Measurements from ENCODE around the gene LRBA. TPM values are rescaled to one million over a fixed set of nuclear protein-coding genes. Genes with fewer than 3 reads are reported as not detected.
A peak's percentile ranks its signal among the peaks of the same experiment; 100 is the strongest.
"Not testable (repeated sequence)": the region's sequence is repeated elsewhere in the genome, so short reads cannot be mapped to it uniquely, and the experiment has no call there.

The LRBA gene, protein sequence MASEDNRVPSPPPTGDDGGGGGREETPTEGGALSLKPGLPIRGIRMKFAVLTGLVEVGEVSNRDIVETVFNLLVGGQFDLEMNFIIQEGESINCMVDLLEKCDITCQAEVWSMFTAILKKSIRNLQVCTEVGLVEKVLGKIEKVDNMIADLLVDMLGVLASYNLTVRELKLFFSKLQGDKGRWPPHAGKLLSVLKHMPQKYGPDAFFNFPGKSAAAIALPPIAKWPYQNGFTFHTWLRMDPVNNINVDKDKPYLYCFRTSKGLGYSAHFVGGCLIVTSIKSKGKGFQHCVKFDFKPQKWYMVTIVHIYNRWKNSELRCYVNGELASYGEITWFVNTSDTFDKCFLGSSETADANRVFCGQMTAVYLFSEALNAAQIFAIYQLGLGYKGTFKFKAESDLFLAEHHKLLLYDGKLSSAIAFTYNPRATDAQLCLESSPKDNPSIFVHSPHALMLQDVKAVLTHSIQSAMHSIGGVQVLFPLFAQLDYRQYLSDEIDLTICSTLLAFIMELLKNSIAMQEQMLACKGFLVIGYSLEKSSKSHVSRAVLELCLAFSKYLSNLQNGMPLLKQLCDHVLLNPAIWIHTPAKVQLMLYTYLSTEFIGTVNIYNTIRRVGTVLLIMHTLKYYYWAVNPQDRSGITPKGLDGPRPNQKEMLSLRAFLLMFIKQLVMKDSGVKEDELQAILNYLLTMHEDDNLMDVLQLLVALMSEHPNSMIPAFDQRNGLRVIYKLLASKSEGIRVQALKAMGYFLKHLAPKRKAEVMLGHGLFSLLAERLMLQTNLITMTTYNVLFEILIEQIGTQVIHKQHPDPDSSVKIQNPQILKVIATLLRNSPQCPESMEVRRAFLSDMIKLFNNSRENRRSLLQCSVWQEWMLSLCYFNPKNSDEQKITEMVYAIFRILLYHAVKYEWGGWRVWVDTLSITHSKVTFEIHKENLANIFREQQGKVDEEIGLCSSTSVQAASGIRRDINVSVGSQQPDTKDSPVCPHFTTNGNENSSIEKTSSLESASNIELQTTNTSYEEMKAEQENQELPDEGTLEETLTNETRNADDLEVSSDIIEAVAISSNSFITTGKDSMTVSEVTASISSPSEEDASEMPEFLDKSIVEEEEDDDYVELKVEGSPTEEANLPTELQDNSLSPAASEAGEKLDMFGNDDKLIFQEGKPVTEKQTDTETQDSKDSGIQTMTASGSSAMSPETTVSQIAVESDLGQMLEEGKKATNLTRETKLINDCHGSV (N-terminal part only)
- total RNA-seq (10 to 100 TPM; 27.5 to 49.2 (median 31.1) TPM), polyA plus RNA-seq (10 to 100 TPM in 1 of 2 donors, 1 to 10 TPM in 1; 9.7 to 17.2 TPM)
- long read RNA-seq, donor 1, partial matches to known transcripts, result 7 of 12 reads
- long read RNA-seq, donor 1, other reads (novel, unspliced or antisense), result 5 of 12 reads
- long read RNA-seq, donor 2, partial matches to known transcripts, result 4,588 of 4,818 reads
- long read RNA-seq, donor 2, other reads (novel, unspliced or antisense), result 230 of 4,818 reads
- long read RNA-seq, donor 3, partial matches to known transcripts, result 7 of 11 reads
- long read RNA-seq, donor 3, other reads (novel, unspliced or antisense), result 4 of 11 reads

DNA sequence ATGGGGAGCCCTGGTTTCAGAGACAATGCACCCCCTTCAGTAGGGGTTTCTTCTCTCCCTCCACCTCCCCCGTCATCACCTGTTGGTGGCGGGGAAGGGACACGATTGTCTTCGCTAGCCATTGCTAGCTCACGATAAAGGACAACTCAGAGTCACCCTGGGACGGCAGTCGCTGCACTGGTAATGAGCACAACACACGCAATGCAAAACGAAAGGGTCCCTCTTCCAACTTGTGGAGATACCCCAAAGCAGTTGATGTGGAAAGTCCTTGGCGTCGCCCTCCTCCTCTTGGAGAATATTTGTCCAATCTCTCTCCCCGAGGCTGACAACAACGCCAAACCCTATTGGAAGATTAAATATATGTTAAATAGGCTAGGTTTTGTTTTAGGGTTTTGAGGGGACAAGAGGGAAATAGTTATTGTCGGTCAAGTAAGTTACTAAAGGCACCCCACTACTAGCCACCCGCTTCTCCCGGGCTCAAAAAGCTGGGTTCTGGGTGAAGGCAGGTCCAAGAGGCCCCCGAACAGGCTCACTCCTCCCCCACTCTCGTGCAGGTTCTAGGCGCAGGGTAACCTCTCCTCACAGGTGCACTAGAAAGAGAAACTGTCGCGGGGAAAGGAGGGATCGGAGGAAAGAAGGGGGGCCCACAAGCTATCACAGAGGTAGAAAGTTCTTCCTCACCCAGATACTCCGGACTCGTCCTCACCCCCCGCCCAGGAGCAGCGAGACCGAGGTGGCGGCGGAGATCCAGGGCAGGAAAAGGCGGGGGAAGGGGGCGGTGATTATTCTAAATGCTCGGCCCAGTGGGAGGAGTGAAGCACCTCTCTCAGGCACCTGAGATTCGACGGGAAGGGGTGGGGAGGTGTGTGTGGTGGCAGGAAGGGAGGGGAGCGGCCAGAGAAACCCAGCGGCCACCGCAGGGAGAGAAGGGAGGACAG, at the start of gene LRBA:
TSS of gene LRBA (minus strand) at position 764 of the 938 bp plus-strand sequence. CDS start at position 122, 642 bp downstream.
- intact Hi-C loops (cut with DNase I), result no loop called here
- WGBS, 3 donors, result 1% methylated on average over 37 of the region's 37 CpGs
- H3K4me1 ChIP-seq (ENCODE audit: insufficient read depth), result no peaks in the 10 kb centered on the region
- TF ChIP-seq POLR2A (IDR thresholded peaks at IDR 0.05) (no peak), EP300 (IDR thresholded peaks at IDR 0.05) (no peak)
- TF ChIP-seq, protein P1, sequence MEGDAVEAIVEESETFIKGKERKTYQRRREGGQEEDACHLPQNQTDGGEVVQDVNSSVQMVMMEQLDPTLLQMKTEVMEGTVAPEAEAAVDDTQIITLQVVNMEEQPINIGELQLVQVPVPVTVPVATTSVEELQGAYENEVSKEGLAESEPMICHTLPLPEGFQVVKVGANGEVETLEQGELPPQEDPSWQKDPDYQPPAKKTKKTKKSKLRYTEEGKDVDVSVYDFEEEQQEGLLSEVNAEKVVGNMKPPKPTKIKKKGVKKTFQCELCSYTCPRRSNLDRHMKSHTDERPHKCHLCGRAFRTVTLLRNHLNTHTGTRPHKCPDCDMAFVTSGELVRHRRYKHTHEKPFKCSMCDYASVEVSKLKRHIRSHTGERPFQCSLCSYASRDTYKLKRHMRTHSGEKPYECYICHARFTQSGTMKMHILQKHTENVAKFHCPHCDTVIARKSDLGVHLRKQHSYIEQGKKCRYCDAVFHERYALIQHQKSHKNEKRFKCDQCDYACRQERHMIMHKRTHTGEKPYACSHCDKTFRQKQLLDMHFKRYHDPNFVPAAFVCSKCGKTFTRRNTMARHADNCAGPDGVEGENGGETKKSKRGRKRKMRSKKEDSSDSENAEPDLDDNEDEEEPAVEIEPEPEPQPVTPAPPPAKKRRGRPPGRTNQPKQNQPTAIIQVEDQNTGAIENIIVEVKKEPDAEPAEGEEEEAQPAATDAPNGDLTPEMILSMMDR (IDR thresholded peaks at IDR 0.05), result no peak
- H3K9me3 ChIP-seq, result no peaks in the 10 kb centered on the region
- H3K27ac ChIP-seq, result peak within 1 kb of the TSS; percentile 84 to 96
- H3K27me3 ChIP-seq, result no peaks in the 10 kb centered on the region
- H3K36me3 ChIP-seq, result no peaks in the 10 kb centered on the region
- peak; percentile 65 to 74 (median 71) for DNase-seq
- peak within 1 kb of the TSS; percentile 72 for H3K4me3 ChIP-seq

DNA sequence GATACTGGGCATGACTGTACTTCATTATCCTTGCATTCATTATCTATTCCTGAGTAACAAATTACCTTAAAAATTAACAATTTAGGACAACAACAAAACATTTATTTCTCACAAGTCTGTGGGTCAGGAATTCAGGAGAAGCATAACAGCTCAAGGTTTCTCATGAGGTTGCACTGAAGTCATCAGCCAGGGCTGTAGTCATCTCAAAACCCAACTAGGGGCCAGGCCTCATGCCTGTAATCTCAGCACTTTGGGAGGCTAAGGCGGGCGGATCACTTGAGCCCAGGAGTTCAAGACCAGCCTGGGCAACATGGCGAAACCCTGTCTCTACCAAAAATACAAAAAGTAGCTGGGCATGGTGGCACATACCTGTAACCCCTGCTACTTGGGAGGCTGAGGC, 48.1 kb upstream of the LRBA start:
- intact Hi-C loops (cut with DNase I); H3K4me1 ChIP-seq (ENCODE audit: insufficient read depth); H3K4me3 ChIP-seq; DNase-seq; H3K9me3 ChIP-seq; H3K27me3 ChIP-seq; H3K27ac ChIP-seq; H3K36me3 ChIP-seq: not testable (repeated sequence)
- WGBS, 3 donors, result 92 to 98% (median 94%) methylated on average over 3 of the region's 3 CpGs

DNA sequence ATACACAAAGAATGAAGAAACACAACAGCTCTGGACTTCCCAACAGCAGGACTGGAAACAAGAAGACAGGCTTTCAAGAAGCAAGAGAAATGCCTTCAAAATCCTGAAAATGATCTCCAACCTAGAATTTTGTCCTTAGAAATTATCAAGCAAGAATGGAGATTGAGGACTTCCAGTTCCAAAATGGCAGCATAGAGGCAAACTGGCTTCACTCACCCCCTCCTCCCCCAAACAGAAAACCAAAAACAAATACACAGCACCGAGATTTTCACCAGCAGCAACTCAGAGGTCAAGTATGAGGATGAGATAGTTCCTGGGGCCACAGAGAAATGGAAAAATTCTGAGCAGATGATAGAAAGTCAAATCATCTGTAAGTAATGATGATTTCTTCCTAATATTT, 40.5 kb upstream of the LRBA start:
- Histone ChIP-seq H3K4me1 (ENCODE audit: insufficient read depth) (no peaks in the 10 kb centered on the region), H3K27ac (no peak overlapping the region), H3K27me3 (no peaks in the 10 kb centered on the region), H3K36me3 (no peaks in the 10 kb centered on the region), H3K4me3 (no peak overlapping the region), H3K9me3 (no peaks in the 10 kb centered on the region)
- no peak for DNase-seq
- TF ChIP-seq EP300 (IDR thresholded peaks at IDR 0.05), result no peak
- TF ChIP-seq, protein P1 (IDR thresholded peaks at IDR 0.05), result no peak
- no peak for TF ChIP-seq POLR2A (IDR thresholded peaks at IDR 0.05)
- 15 to 53% (median 30%) methylated on average over 1 of the region's 1 CpG for WGBS, 3 donors
- intact Hi-C loops (cut with DNase I), result no loop called here

DNA sequence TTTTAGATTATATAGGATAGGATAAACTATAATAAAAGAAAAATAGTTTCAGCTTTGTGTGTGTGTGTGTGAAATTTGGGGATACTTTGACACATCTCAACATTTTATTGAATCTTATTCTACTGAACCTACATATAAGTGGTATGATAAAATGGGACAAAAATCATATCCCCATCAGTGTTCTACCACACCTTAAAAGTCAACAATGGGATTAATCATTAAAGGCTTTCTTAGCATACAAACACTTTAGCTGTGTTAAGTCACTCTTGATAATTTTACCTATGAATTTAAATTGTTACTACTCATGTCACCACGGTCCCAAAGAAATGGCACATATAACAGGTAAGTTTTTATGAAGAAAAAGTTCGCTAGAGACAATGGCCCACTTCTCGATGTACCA, 37.7 kb upstream of the LRBA start:
- no peak for TF ChIP-seq POLR2A (IDR thresholded peaks at IDR 0.05)
- TF ChIP-seq, protein P1 (IDR thresholded peaks at IDR 0.05), result no peak
- TF ChIP-seq EP300 (IDR thresholded peaks at IDR 0.05), result no peak
- no peaks in the 10 kb centered on the region for H3K9me3 ChIP-seq
- no peak overlapping the region for H3K4me3 ChIP-seq
- no peaks in the 10 kb centered on the region for H3K36me3 ChIP-seq
- no peak overlapping the region for H3K27ac ChIP-seq
- intact Hi-C loops (cut with DNase I), result no loop called here
- no peaks in the 10 kb centered on the region for H3K4me1 ChIP-seq (ENCODE audit: insufficient read depth)
- no peak for DNase-seq
- no peaks in the 10 kb centered on the region for H3K27me3 ChIP-seq
- WGBS, 3 donors, result 95 to 98% (median 96%) methylated on average over 3 of the region's 3 CpGs

Data from ovary (tissue), 10 donors.